HepG2 (cell line): Measurements from ENCODE around the gene AGRN. TPM values are rescaled to one million over a fixed set of nuclear protein-coding genes. Genes with fewer than 3 reads are reported as not detected.

Source experiments
- AGO1 ChIP-seq: fragments of 200-400 bp; formaldehyde crosslinking; IDR thresholded peaks from 2 replicates; pipeline ENCODE4 v1.6.1; 2017; ENCODE audit warnings: mild to moderate bottlenecking, low read depth, low read length, moderate library complexity; ENCODE audit not compliant: poor library complexity, severe bottlenecking
- ATF3 ChIP-seq: sonication (generic); formaldehyde crosslinking; IDR thresholded peaks from 2 replicates; pipeline ENCODE4 v1.4.0; 2020; ENCODE audit warnings: missing genetic modification reagents
- DBP ChIP-seq: sonication (generic); formaldehyde crosslinking; IDR thresholded peaks from 2 replicates; pipeline ENCODE4 v1.4.0; 2020; ENCODE audit warnings: missing genetic modification reagents; ENCODE audit errors: not compliant biosample characterization
- ELF4 ChIP-seq: sonication (generic); formaldehyde crosslinking; IDR thresholded peaks from 2 replicates; pipeline ENCODE4 v1.5.0; 2020; ENCODE audit warnings: missing genetic modification reagents, mild to moderate bottlenecking, moderate library complexity, borderline replicate concordance
- HOXA9 ChIP-seq: sonication (generic); formaldehyde crosslinking; IDR thresholded peaks from 2 replicates; pipeline ENCODE4 v1.8.1; 2022; ENCODE audit warnings: missing genetic modification reagents, mild to moderate bottlenecking, moderate library complexity, borderline replicate concordance
- ISL2 ChIP-seq: sonication (generic); formaldehyde crosslinking; IDR thresholded peaks from 2 replicates; pipeline ENCODE4 v1.5.0; 2020; ENCODE audit warnings: missing genetic modification reagents
- JUN ChIP-seq: sonication (generic); formaldehyde crosslinking; IDR thresholded peaks from 2 replicates; pipeline ENCODE4 v1.4.0; 2020; ENCODE audit warnings: mild to moderate bottlenecking, missing genetic modification reagents
- KAT8 ChIP-seq: IDR thresholded peaks from 2 replicates; pipeline ENCODE4 v1.6.1; 2016; ENCODE audit warnings: missing genetic modification reagents, missing compliant biosample characterization
- LCORL ChIP-seq, 2 experiments: fragments of 450-650 bp in 1 of 2; sonication (generic) in 1 of 2; formaldehyde crosslinking in 1 of 2; IDR thresholded peaks; 2 replicates each; pipeline versions ENCODE4 v1.5.0 to v1.6.1; 2017 to 2020; ENCODE audit warnings: antibody characterized with exemption in 1 of 2, missing genetic modification reagents in 1 of 2
- MEF2D ChIP-seq: sonication (generic); formaldehyde crosslinking; IDR thresholded peaks from 2 replicates; pipeline ENCODE4 v1.5.1; 2020; ENCODE audit warnings: mild to moderate bottlenecking, missing genetic modification reagents
- NRL ChIP-seq: sonication (generic); formaldehyde crosslinking; IDR thresholded peaks from 2 replicates; pipeline ENCODE4 v1.5.0; 2020; ENCODE audit warnings: missing genetic modification reagents, mild to moderate bottlenecking, moderate library complexity, borderline replicate concordance
- RFXANK ChIP-seq: IDR thresholded peaks from 2 replicates; pipeline ENCODE4 v1.6.1; 2016
- SOX5 ChIP-seq: IDR thresholded peaks from 2 replicates; pipeline ENCODE4 v1.6.1; 2016; ENCODE audit warnings: borderline replicate concordance
- ZBTB21 ChIP-seq: sonication (generic); formaldehyde crosslinking; IDR thresholded peaks from 2 replicates; pipeline ENCODE4 v1.4.0; 2020; ENCODE audit warnings: missing genetic modification reagents
- ZMYM4 ChIP-seq: sonication (generic); formaldehyde crosslinking; IDR thresholded peaks from 2 replicates; pipeline ENCODE4 v1.8.1; 2023; ENCODE audit warnings: mild to moderate bottlenecking, missing genetic modification reagents
- ZNF292 ChIP-seq: sonication (generic); formaldehyde crosslinking; IDR thresholded peaks from 2 replicates; pipeline ENCODE4 v1.8.1; 2022; ENCODE audit warnings: mild to moderate bottlenecking, low read depth, missing genetic modification reagents, borderline replicate concordance
- ZNF414 ChIP-seq: sonication (generic); formaldehyde crosslinking; IDR thresholded peaks from 2 replicates; pipeline ENCODE4 v1.5.0; 2020; ENCODE audit warnings: missing genetic modification reagents
- ZNF598 ChIP-seq: sonication (generic); formaldehyde crosslinking; IDR thresholded peaks from 2 replicates; pipeline ENCODE4 v1.5.1; 2020; ENCODE audit warnings: mild to moderate bottlenecking, missing genetic modification reagents, borderline replicate concordance
- ZNF709 ChIP-seq: sonication (generic); formaldehyde crosslinking; IDR thresholded peaks from 2 replicates; pipeline ENCODE4 v1.5.0; 2020; ENCODE audit warnings: mild to moderate bottlenecking, missing genetic modification reagents
- ZNF749 ChIP-seq: sonication (generic); formaldehyde crosslinking; IDR thresholded peaks from 2 replicates; pipeline ENCODE4 v1.8.0; 2022; ENCODE audit warnings: mild to moderate bottlenecking, missing genetic modification reagents, moderate library complexity, borderline replicate concordance
- ZNF766 ChIP-seq: sonication (generic); formaldehyde crosslinking; IDR thresholded peaks from 2 replicates; pipeline ENCODE4 v1.5.0; 2020; ENCODE audit warnings: missing genetic modification reagents, borderline replicate concordance
- ZNF841 ChIP-seq: sonication (generic); formaldehyde crosslinking; IDR thresholded peaks from 2 replicates; pipeline ENCODE4 v1.8.1; 2023; ENCODE audit warnings: missing genetic modification reagents, borderline replicate concordance
- ZNF878 ChIP-seq: sonication (generic); formaldehyde crosslinking; IDR thresholded peaks from 2 replicates; pipeline ENCODE4 v1.8.1; 2023; ENCODE audit warnings: mild to moderate bottlenecking, missing genetic modification reagents, moderate library complexity
- polyA plus RNA-seq, 8 experiments: library from polyadenylated mRNA; depleted of rRNA in 3 of 8; stranded (reverse) in 7 of 8; unstranded in 1 of 8; fragments of >200 nt; fragmentation: Illumina TruSeq in 4 of 8; extraction: Trizol in 4 of 8; gene quantifications; 2 replicates each; pipeline versions ENCODE4 v1.2.1 to v1.2.3, GENCODE V29; 2011 to 2016; ENCODE audit warnings: low read depth in 4 of 8, missing spikeins in 1 of 8, mixed read lengths in 1 of 8; ENCODE audit not compliant: insufficient read depth in 1 of 8
- total RNA-seq, 5 experiments: library from RNA; depleted of rRNA; stranded (reverse); fragments of >200 nt; fragmentation: Illumina TruSeq; extraction: Trizol; gene quantifications; 2 replicates each; pipeline ENCODE4 v1.2.3, GENCODE V29; 2016; ENCODE audit warnings: low read depth in 1 of 5
- TF ChIP-seq, protein P1 (sequence below): sonication (generic); formaldehyde crosslinking; IDR thresholded peaks from 2 replicates; pipeline ENCODE4 v1.4.0; 2020; ENCODE audit warnings: missing genetic modification reagents, borderline replicate concordance
- TF ChIP-seq, protein P2 (sequence below): sonication (generic); formaldehyde crosslinking; IDR thresholded peaks from 2 replicates; pipeline ENCODE4 v1.4.0; 2020; ENCODE audit warnings: missing genetic modification reagents, borderline replicate concordance

The AGRN gene
- total and polyA plus RNA-seq, 2 of the 13 experiments (the other 11 are each of a cell fraction or from before 2014, with no cell fraction given), result 29.8 to 65.2 TPM

GRCh38 chr1:1013105-1013921, 6.6 kb upstream of the AGRN start, which contains the start of gene ISG15 (continued):
- TF ChIP-seq ISL2 (CRISPR knock-in tag), result no peak
- 0 out of 2 replicates have a peak, but pooled peaks have one; percentile 29 for TF ChIP-seq NRL (CRISPR knock-in tag)
- no peak for TF ChIP-seq ZNF841 (CRISPR knock-in tag)
- no peak for TF ChIP-seq SOX5 (CRISPR knock-in tag)
- no peak for TF ChIP-seq ZNF709 (CRISPR knock-in tag)
- TF ChIP-seq ZBTB21 (CRISPR knock-in tag), result no peak
- peak; percentile 38; the same call in 1 of the 2 replicates for TF ChIP-seq MEF2D (CRISPR knock-in tag)
- no peak for TF ChIP-seq ZNF749 (CRISPR knock-in tag)
- TF ChIP-seq AGO1, result no peak
- no peak for TF ChIP-seq JUN (CRISPR knock-in tag)
- peak; percentile 76 for TF ChIP-seq KAT8
- no peak for TF ChIP-seq ATF3 (CRISPR knock-in tag)
- TF ChIP-seq ZNF878 (CRISPR knock-in tag), result no peak; the same call in 1 of the 2 replicates
- no peak for TF ChIP-seq ELF4 (CRISPR knock-in tag)
- TF ChIP-seq ZNF414 (CRISPR knock-in tag), result no peak
- TF ChIP-seq LCORL (IDR thresholded peaks at IDR 0.05), result no peak
- peak; percentile 98 for TF ChIP-seq LCORL (CRISPR knock-in tag; IDR thresholded peaks at IDR 0.05)
- no peak for TF ChIP-seq HOXA9 (CRISPR knock-in tag)
- TF ChIP-seq ZNF292 (CRISPR knock-in tag), result 0 out of 2 replicates have a peak, but pooled peaks have one; percentile 28
- TF ChIP-seq, protein P1, sequence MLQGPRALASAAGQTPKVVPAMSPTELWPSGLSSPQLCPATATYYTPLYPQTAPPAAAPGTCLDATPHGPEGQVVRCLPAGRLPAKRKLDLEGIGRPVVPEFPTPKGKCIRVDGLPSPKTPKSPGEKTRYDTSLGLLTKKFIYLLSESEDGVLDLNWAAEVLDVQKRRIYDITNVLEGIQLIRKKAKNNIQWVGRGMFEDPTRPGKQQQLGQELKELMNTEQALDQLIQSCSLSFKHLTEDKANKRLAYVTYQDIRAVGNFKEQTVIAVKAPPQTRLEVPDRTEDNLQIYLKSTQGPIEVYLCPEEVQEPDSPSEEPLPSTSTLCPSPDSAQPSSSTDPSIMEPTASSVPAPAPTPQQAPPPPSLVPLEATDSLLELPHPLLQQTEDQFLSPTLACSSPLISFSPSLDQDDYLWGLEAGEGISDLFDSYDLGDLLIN (CRISPR knock-in tag), result no peak
- peak; percentile 45; the same call in 1 of the 2 replicates for TF ChIP-seq ZNF598 (CRISPR knock-in tag)
- peak; percentile 51; the same call in 1 of the 2 replicates for TF ChIP-seq ZMYM4 (CRISPR knock-in tag)
- no peak for TF ChIP-seq DBP (CRISPR knock-in tag)
- TF ChIP-seq, protein P2, sequence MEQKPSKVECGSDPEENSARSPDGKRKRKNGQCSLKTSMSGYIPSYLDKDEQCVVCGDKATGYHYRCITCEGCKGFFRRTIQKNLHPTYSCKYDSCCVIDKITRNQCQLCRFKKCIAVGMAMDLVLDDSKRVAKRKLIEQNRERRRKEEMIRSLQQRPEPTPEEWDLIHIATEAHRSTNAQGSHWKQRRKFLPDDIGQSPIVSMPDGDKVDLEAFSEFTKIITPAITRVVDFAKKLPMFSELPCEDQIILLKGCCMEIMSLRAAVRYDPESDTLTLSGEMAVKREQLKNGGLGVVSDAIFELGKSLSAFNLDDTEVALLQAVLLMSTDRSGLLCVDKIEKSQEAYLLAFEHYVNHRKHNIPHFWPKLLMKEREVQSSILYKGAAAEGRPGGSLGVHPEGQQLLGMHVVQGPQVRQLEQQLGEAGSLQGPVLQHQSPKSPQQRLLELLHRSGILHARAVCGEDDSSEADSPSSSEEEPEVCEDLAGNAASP (CRISPR knock-in tag), result peak; percentile 39; the same call in 1 of the 2 replicates
- TF ChIP-seq ZNF766 (CRISPR knock-in tag), result no peak
- 0 out of 2 replicates have a peak, but pooled peaks have one; percentile 42 for TF ChIP-seq RFXANK
